ENCODE data around the gene TSSK2. TPM values are rescaled to one million over a fixed set of nuclear protein-coding genes. Genes with fewer than 3 reads are reported as not detected.

TSSK2 gene
- polyA plus RNA-seq, 1 donor: not detected

GRCh38 chr22:19114984-19115552 lies 16.0 kb upstream of the TSSK2 start:
- DNase-seq: no peak
- no CpG with 5 or more reads among the region's 4 CpGs for WGBS (ENCODE audit: insufficient coverage, low lambda C conversion rate)
- Histone ChIP-seq H3K27me3 (ENCODE audit: control insufficient read depth, insufficient read depth, low read length) (no peaks in the 10 kb centered on the region), H3K36me3 (ENCODE audit: control insufficient read depth, insufficient read depth, low read length) (peaks cover 40% of the 10 kb centered on the region), H3K4me3 (ENCODE audit: low read length) (no peak overlapping the region), H3K4me1 (ENCODE audit: control insufficient read depth, insufficient read depth, low read length) (peaks cover 16% of the 10 kb centered on the region), H3K27ac (ENCODE audit: low read length) (no peak overlapping the region), H3K9me3 (ENCODE audit: control insufficient read depth, low read depth, low read length) (no peaks in the 10 kb centered on the region)

DNA sequence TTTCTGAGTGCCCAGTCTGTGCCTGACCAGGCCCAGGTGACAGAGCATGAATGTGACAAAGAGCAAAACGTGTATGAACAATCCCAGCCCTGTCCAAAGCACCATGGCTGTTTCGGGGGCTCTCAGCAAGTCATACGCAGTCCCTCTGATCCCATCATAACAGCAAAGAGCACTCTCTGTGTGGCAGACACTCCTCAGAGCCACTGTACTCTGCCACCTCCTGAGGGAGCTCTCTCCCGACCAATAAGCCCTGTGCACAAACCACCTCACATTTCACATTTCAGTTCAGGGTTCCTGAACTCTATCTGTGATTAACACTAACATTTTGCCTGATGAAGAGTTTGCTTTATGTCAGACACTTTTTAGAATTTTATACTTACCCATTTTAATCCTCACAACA lies 15.5 kb upstream of the TSSK2 start:
- no peak overlapping the region for H3K4me3 ChIP-seq (ENCODE audit: low read length)
- H3K36me3 ChIP-seq (ENCODE audit: control insufficient read depth, insufficient read depth, low read length): peaks cover 40% of the 10 kb centered on the region
- no peaks in the 10 kb centered on the region for H3K27me3 ChIP-seq (ENCODE audit: control insufficient read depth, insufficient read depth, low read length)
- no peak for DNase-seq
- no peak overlapping the region for H3K27ac ChIP-seq (ENCODE audit: low read length)
- no peaks in the 10 kb centered on the region for H3K9me3 ChIP-seq (ENCODE audit: control insufficient read depth, low read depth, low read length)
- 20% methylated on average over 1 of the region's 4 CpGs for WGBS (ENCODE audit: insufficient coverage, low lambda C conversion rate)
- peaks cover 18% of the 10 kb centered on the region for H3K4me1 ChIP-seq (ENCODE audit: control insufficient read depth, insufficient read depth, low read length)

DNA sequence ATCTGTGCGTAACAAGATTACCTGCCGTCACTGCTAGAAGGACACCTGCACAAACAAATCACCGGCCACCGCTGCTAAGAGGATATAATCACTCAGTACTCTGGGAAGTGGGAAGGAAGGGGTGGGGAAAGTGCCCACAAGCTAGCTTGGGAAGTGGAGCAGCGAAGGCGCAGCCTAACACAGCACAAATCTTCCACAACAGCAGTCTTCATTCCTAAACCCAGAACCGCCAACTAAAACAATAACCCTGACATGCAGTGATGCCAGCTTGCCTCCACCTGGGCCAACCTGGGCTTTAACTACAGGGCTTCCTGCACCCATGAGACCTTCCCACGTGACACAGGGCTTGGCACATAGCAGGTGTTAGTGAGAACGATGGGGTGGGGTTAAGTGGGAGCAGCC lies 14.0 kb upstream of the TSSK2 start:
- no peak overlapping the region for H3K27ac ChIP-seq (ENCODE audit: low read length)
- no CpG with 5 or more reads among the region's 9 CpGs for WGBS (ENCODE audit: insufficient coverage, low lambda C conversion rate)
- no peaks in the 10 kb centered on the region for H3K27me3 ChIP-seq (ENCODE audit: control insufficient read depth, insufficient read depth, low read length)
- H3K36me3 ChIP-seq (ENCODE audit: control insufficient read depth, insufficient read depth, low read length): peaks cover 37% of the 10 kb centered on the region
- no peak overlapping the region for H3K4me3 ChIP-seq (ENCODE audit: low read length)
- peaks cover 20% of the 10 kb centered on the region for H3K4me1 ChIP-seq (ENCODE audit: control insufficient read depth, insufficient read depth, low read length)
- no peaks in the 10 kb centered on the region for H3K9me3 ChIP-seq (ENCODE audit: control insufficient read depth, low read depth, low read length)
- no peak for DNase-seq

GRCh38 chr22:19118329-19118880 lies 12.7 kb upstream of the TSSK2 start:
- no peak overlapping the region for H3K4me3 ChIP-seq (ENCODE audit: low read length)
- peaks cover 33% of the 10 kb centered on the region for H3K36me3 ChIP-seq (ENCODE audit: control insufficient read depth, insufficient read depth, low read length)
- no peaks in the 10 kb centered on the region for H3K27me3 ChIP-seq (ENCODE audit: control insufficient read depth, insufficient read depth, low read length)
- DNase-seq: no peak
- H3K9me3 ChIP-seq (ENCODE audit: control insufficient read depth, low read depth, low read length): no peaks in the 10 kb centered on the region
- H3K4me1 ChIP-seq (ENCODE audit: control insufficient read depth, insufficient read depth, low read length): peaks cover 26% of the 10 kb centered on the region
- 60% methylated on average over 1 of the region's 4 CpGs for WGBS (ENCODE audit: insufficient coverage, low lambda C conversion rate)
- no peak overlapping the region for H3K27ac ChIP-seq (ENCODE audit: low read length)

DNA sequence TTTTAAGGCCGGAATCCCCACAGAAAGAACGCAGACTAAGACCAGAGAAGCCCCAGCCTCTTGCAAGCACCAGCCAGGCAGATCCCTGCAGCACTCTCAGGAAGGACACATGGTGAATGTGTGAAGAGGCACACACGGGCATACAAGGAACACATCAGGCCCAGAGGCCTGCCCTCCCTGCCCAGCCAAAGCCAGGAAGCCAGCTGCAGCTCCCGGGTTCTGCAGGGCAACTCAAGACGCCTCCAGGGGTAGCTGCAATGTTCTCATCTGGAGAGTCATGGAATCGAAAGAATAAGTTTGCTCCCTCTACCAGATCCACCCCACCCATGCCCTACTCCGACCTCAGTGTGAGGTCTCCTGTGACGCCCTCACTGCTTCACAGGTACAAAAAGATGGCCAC lies 11.2 kb upstream of the TSSK2 start:
- Histone ChIP-seq H3K27ac (ENCODE audit: low read length) (no peak overlapping the region), H3K4me1 (ENCODE audit: control insufficient read depth, insufficient read depth, low read length) (peaks cover 29% of the 10 kb centered on the region)
- WGBS (ENCODE audit: insufficient coverage, low lambda C conversion rate): 50% methylated on average over 1 of the region's 8 CpGs

DNA sequence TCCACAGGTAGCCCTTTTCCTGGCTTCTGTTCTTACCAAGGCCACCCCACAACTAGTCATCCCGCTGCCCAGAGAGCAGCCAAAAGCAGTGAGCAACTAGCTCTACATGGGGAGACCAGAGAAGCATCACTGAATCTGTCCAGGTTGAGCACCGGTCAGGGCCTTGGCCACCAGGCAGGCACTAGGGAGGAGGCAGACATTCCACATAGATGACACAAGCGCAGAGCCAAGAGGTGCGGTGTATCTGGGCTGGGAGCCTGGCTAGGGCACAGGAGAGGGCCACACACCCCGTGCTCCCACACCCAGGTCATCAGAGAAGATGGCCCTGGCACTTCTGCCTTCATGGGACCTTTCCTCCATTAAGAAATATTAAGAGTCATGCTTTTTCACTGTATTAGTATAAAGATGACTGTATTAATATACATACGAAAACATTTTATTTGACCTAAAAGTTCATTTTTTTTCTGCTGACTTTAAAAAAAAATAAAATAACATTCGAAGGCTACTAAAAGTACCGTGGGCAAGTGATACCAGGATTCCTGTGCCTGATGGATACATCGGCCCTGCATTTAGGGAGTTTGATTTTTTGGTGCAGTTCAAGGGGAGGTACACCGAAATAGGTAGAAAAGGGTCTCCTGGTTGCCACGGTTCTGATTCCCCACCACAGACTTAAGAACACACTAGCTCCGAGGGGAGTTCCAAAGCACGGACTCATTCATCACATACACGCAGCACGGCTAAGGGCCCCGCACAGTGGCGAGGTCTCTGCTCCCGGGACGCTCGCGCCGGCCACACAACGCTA lies 10.1 kb upstream of the TSSK2 start:
- Histone ChIP-seq H3K4me3 (ENCODE audit: low read length) (peak overlapping the region; percentile 92), H3K9me3 (ENCODE audit: control insufficient read depth, low read depth, low read length) (no peaks in the 10 kb centered on the region), H3K36me3 (ENCODE audit: control insufficient read depth, insufficient read depth, low read length) (peaks cover 24% of the 10 kb centered on the region), H3K27me3 (ENCODE audit: control insufficient read depth, insufficient read depth, low read length) (no peaks in the 10 kb centered on the region), H3K4me1 (ENCODE audit: control insufficient read depth, insufficient read depth, low read length) (peaks cover 29% of the 10 kb centered on the region), H3K27ac (ENCODE audit: low read length) (peak overlapping the region; percentile 97)
- WGBS (ENCODE audit: insufficient coverage, low lambda C conversion rate): 61% methylated on average over 2 of the region's 23 CpGs
- peak; percentile 73 to 76 for DNase-seq

More for the DNA sequence above, 11.2 kb upstream of the TSSK2 start:
- Histone ChIP-seq H3K36me3 (ENCODE audit: control insufficient read depth, insufficient read depth, low read length) (peaks cover 30% of the 10 kb centered on the region), H3K9me3 (ENCODE audit: control insufficient read depth, low read depth, low read length) (no peaks in the 10 kb centered on the region), H3K27me3 (ENCODE audit: control insufficient read depth, insufficient read depth, low read length) (no peaks in the 10 kb centered on the region), H3K4me3 (ENCODE audit: low read length) (no peak overlapping the region)
- DNase-seq: no peak

- peaks cover 29% of the 10 kb centered on the region for H3K4me1 ChIP-seq (ENCODE audit: control insufficient read depth, insufficient read depth, low read length)
- WGBS (ENCODE audit: insufficient coverage, low lambda C conversion rate): no CpG with 5 or more reads among the region's 47 CpGs
- peaks cover 22% of the 10 kb centered on the region for H3K36me3 ChIP-seq (ENCODE audit: control insufficient read depth, insufficient read depth, low read length)
- H3K4me3 ChIP-seq (ENCODE audit: low read length): peak overlapping the region; percentile 92
- H3K27me3 ChIP-seq (ENCODE audit: control insufficient read depth, insufficient read depth, low read length): no peaks in the 10 kb centered on the region
- peak; percentile 43 to 71 for DNase-seq
- no peaks in the 10 kb centered on the region for H3K9me3 ChIP-seq (ENCODE audit: control insufficient read depth, low read depth, low read length)
- peak overlapping the region; percentile 97 for H3K27ac ChIP-seq (ENCODE audit: low read length)
Observed at GRCh38 chr22:19121631-19122142, 9.4 kb upstream of the TSSK2 start.

DNA sequence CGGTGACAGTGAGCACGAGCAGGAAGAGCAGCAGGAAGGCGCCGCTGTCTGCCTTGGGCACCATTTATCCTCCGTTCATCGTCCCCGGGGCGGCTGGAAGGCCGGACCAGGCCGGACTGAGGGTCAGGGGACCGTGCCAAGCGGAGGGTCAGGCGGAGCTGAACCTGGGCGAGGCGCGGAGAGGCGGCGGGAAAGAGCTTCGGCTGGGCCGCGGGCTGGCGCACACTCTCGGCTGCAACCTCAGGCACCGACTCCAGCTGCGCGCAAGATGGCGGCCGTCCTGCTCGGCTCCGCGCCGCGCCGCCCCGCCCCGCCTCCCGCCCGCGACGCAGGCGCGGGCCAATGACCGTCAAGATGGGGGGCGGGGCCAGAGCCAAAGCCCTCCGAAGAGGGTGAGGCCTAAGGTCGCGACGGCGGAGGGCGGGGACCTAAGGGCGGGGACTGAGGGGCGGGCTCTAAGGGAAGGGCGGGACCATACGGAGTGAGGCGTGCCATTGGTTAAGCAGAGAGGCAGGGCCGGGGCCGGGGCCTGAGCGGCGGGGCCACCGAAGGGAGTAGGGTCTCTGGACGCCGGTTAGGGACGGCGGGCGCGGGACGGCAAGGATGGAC lies 8.9 kb upstream of the TSSK2 start, which contains the start of gene DGCR2:
DGCR2 (minus strand) TSS at position 270 of the 609 bp plus-strand sequence; CDS start at position 64, 206 bp downstream.
- no CpG with 5 or more reads among the region's 67 CpGs for WGBS (ENCODE audit: insufficient coverage, low lambda C conversion rate)
- H3K27me3 ChIP-seq (ENCODE audit: control insufficient read depth, insufficient read depth, low read length): no peaks in the 10 kb centered on the region
- peak within 1 kb of the TSS; percentile 92 for H3K4me3 ChIP-seq (ENCODE audit: low read length)
- H3K27ac ChIP-seq (ENCODE audit: low read length): peak within 1 kb of the TSS; percentile 97
- H3K4me1 ChIP-seq (ENCODE audit: control insufficient read depth, insufficient read depth, low read length): peaks cover 27% of the 10 kb centered on the region
- no peaks in the 10 kb centered on the region for H3K9me3 ChIP-seq (ENCODE audit: control insufficient read depth, low read depth, low read length)
- H3K36me3 ChIP-seq (ENCODE audit: control insufficient read depth, insufficient read depth, low read length): peaks cover 20% of the 10 kb centered on the region
- DNase-seq: peak; percentile 97

DNA sequence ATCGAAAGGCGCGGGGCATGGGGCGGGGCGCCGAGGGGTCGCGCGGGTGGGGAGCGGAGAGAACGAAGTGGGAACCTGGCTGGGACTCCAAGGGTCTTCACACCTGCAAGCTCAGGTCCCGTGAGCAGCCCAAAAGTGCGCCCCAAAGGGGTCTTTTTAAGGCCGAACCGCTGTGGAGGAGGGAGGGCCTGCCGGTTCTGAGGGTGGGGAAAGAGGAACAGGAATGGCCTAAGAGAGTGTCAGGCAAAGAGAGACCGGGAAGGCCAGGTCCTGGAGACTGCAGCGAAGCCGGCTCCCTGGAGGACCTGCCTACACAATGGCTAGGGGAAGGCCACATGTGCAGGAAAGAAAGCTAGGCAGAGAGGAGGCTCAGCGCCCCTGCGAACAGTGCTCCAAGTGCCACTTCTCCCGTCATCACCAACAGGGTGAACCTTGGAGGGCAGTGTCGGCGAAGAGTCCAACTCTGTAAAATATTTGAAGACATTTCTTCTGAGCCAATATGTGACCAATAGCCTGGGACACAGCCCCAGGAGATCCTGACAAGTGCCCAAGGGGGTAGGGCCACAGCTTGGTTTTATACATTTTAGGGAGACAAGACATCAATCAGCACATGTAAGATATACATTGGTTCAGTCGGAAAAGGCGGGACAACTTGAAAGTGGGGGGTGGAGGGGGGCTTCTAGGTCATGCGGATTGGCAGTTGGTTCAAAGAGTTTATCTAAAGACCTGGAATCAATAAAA lies 8.2 kb upstream of the TSSK2 start:
- peak in 1 of 2 donors; percentile 29 for DNase-seq
- no CpG with 5 or more reads among the region's 27 CpGs for WGBS (ENCODE audit: insufficient coverage, low lambda C conversion rate)

More for the DNA sequence above, 8.2 kb upstream of the TSSK2 start:
- peaks cover 16% of the 10 kb centered on the region for H3K36me3 ChIP-seq (ENCODE audit: control insufficient read depth, insufficient read depth, low read length)
- H3K27ac ChIP-seq (ENCODE audit: low read length): no peak overlapping the region
- H3K4me3 ChIP-seq (ENCODE audit: low read length): peak overlapping the region; percentile 46
- peaks cover 25% of the 10 kb centered on the region for H3K4me1 ChIP-seq (ENCODE audit: control insufficient read depth, insufficient read depth, low read length)
- no peaks in the 10 kb centered on the region for H3K27me3 ChIP-seq (ENCODE audit: control insufficient read depth, insufficient read depth, low read length)
- H3K9me3 ChIP-seq (ENCODE audit: control insufficient read depth, low read depth, low read length): no peaks in the 10 kb centered on the region
